Caco-2 (cell line): ENCODE results near the gene CUL3. TPM values are rescaled to one million over a fixed set of nuclear protein-coding genes. Genes with fewer than 3 reads are reported as not detected.

Experiments
- BruUV-seq: library from RNA; stranded (reverse); fragments of 400-500 nt; replicated peaks from 2 replicates; lab custom pipeline; 2021; lab: Mats Ljungman, UMichigan
- CTCF ChIA-PET: fragments of 300-600 bp; sonication (Branson Sonifier 250); formaldehyde crosslinking; loops from one replicate; lab custom pipeline; 2022; ENCODE audit warnings: antibody characterized with exemption; lab: Charles Lee
- POLR2A ChIA-PET: fragments of 300-600 bp; sonication (Branson Sonifier 250); formaldehyde crosslinking; loops from one replicate; lab custom pipeline; 2022; ENCODE audit warnings: antibody characterized with exemption; lab: Charles Lee
- DNase-seq, 2 experiments: peaks; one replicate each; pipeline versions ENCODE4 v3.0.0 to v3.0.0-alpha.2; 2020 to 2022
- H3K27me3 ChIP-seq: replicated peaks from 2 replicates; pipeline ENCODE4 v1.6.0; 2011; ENCODE audit warnings: low read length; ENCODE audit not compliant: control insufficient read depth, insufficient read depth
- H3K36me3 ChIP-seq: 2 replicates; pipeline ENCODE4 v1.5.1; 2011; ENCODE audit warnings: low read length; ENCODE audit not compliant: control insufficient read depth, insufficient read depth
- H3K4me1 ChIP-seq: fragments of 250-450 bp; sonication (Bioruptor Pico); 2 replicates; pipeline ENCODE4 v1.5.1; 2020; ENCODE audit warnings: mild to moderate bottlenecking
- H3K4me3 ChIP-seq: 2 replicates; pipeline ENCODE4 v1.5.1; 2011; ENCODE audit warnings: low read depth, mild to moderate bottlenecking, control low read depth, low read length
- H3K9me3 ChIP-seq: fragments of 250-450 bp; sonication (Bioruptor Pico); 2 replicates; pipeline ENCODE4 v1.5.1; 2020; ENCODE audit warnings: mild to moderate bottlenecking, moderate library complexity
- H3K27ac Mint-ChIP-seq: one replicate; pipeline ENCODE4 v1.8.0; 2022; ENCODE audit warnings: mixed read lengths; ENCODE audit not compliant: unreplicated experiment
- H3K27me3 Mint-ChIP-seq: one replicate; pipeline ENCODE4 v1.8.0; 2022; ENCODE audit warnings: mixed read lengths; ENCODE audit not compliant: insufficient read depth, unreplicated experiment
- H3K36me3 Mint-ChIP-seq: one replicate; pipeline ENCODE4 v1.8.0; 2022; ENCODE audit warnings: mild to moderate bottlenecking, mixed read lengths; ENCODE audit not compliant: insufficient read depth, unreplicated experiment
- H3K4me1 Mint-ChIP-seq: one replicate; pipeline ENCODE4 v1.8.0; 2022; ENCODE audit warnings: low read depth, mixed read lengths; ENCODE audit not compliant: unreplicated experiment
- H3K4me3 Mint-ChIP-seq: one replicate; pipeline ENCODE4 v1.8.0; 2022; ENCODE audit warnings: mild to moderate bottlenecking, moderate library complexity, mixed read lengths; ENCODE audit not compliant: unreplicated experiment
- H3K9me3 Mint-ChIP-seq: one replicate; pipeline ENCODE4 v1.8.0; 2022; ENCODE audit warnings: mixed read lengths; ENCODE audit not compliant: unreplicated experiment
- intact Hi-C: fragments of 100-400 bp; cut with micrococcal nuclease; formaldehyde crosslinking; loops from one replicate; pipeline ENCODE4 v1.10.0; 2022; ENCODE audit not compliant: unreplicated experiment
- total RNA-seq: library from RNA; stranded (reverse); gene quantifications from 2 replicates; pipeline ENCODE4 v1.2.3, GENCODE V29; 2022
- TF ChIP-seq, protein P1 (sequence below), 2 experiments: fragments of 200-600 bp in 1 of 2; IDR thresholded peaks; 1 replicate in 1 of 2; 2 replicates in 1 of 2; pipeline versions ENCODE4 v1.5.1 to v1.8.0; 2011 to 2022; ENCODE audit warnings: antibody characterized with exemption in 1 of 2, control low read depth in 1 of 2, inconsistent platforms in 1 of 2, low read depth in 1 of 2, low read length in 1 of 2, mild to moderate bottlenecking in 1 of 2, moderate library complexity in 1 of 2; ENCODE audit not compliant: insufficient read depth in 1 of 2, severe bottlenecking in 1 of 2, unreplicated experiment in 1 of 2

The CUL3 gene
- total RNA-seq, 1 experiment from 2014 or later = 66.3 TPM

DNA sequence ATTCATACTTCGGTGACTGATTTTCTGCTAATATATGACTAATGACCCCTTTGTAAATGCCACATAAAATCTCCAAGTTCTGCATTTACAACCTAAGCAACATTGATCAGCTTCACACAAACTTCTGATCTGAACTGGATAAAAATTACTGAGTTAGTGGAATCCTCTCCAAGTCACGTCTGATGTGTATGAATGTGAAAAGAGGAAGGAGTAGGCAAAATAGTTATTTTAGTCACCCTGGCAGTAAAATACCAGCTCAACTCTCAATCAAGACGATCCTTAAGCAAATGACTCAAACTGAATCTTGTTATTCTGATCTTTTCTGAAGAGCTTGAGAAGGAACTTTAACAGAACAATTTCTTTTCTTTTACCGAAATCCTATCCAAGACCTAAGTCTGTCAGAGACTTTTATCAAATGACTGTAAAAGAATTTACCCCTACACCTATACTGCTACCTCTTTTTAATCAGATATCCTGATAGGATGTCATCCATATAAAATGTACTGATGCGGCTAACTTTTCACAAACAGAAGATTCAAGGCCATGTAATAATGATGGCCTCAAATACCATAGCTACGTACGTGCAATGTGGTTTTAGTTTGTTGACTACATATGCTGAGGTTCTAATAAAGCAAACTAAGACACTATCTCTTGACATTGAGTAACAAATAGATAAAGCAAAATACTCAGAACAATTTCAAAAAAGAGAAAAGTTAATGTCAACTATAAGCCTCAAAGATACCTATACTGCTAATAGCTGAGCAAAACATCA, 23.7 kb downstream of the CUL3 start:
- peaks cover 6% of the 10 kb centered on the region for H3K4me1 Mint-ChIP-seq
- no peaks in the 10 kb centered on the region for H3K9me3 Mint-ChIP-seq
- POLR2A ChIA-PET = no interaction called here
- H3K4me3 Mint-ChIP-seq = no peak overlapping the region
- BruUV-seq = no TSS peak
- DNase-seq = no peak
- CTCF ChIA-PET = no interaction called here
- peaks cover 17% of the 10 kb centered on the region for H3K36me3 Mint-ChIP-seq
- H3K4me1 ChIP-seq = no peaks in the 10 kb centered on the region
- TF ChIP-seq, protein P1, sequence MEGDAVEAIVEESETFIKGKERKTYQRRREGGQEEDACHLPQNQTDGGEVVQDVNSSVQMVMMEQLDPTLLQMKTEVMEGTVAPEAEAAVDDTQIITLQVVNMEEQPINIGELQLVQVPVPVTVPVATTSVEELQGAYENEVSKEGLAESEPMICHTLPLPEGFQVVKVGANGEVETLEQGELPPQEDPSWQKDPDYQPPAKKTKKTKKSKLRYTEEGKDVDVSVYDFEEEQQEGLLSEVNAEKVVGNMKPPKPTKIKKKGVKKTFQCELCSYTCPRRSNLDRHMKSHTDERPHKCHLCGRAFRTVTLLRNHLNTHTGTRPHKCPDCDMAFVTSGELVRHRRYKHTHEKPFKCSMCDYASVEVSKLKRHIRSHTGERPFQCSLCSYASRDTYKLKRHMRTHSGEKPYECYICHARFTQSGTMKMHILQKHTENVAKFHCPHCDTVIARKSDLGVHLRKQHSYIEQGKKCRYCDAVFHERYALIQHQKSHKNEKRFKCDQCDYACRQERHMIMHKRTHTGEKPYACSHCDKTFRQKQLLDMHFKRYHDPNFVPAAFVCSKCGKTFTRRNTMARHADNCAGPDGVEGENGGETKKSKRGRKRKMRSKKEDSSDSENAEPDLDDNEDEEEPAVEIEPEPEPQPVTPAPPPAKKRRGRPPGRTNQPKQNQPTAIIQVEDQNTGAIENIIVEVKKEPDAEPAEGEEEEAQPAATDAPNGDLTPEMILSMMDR (IDR thresholded peaks at IDR 0.05; ENCODE audit: insufficient read depth in 1 of 2, low read depth in 1 of 2, low read length in 1 of 2, severe bottlenecking in 1 of 2, unreplicated experiment in 1 of 2) = no peak
- no peaks in the 10 kb centered on the region for H3K27me3 Mint-ChIP-seq
- no peaks in the 10 kb centered on the region for H3K9me3 ChIP-seq
- intact Hi-C loops = no loop called here
- H3K36me3 ChIP-seq = no peaks in the 10 kb centered on the region
- H3K27me3 ChIP-seq = no peaks in the 10 kb centered on the region
- no peak overlapping the region for H3K27ac Mint-ChIP-seq
- no peak overlapping the region for H3K4me3 ChIP-seq

DNA sequence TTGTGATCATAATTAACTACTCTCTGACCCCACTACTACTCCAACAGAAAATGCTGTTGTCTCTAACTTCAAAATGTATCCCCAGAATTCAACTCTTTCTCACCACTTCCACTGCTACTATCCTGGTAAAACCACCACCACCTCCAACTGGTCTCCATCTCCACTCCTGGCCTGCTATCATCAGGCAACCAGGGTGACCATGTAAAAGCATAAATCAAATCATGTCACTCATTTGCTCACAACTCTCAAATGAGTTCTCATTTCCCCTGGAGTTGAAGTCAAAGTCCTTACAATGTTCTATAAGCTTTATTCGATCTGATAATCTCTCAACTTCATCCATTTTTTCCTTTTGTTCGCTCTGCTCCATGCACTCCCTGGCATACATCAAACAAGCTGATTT, 24.6 kb downstream of the CUL3 start:
- Histone ChIP-seq H3K4me1 (no peaks in the 10 kb centered on the region), H3K4me3 (no peak overlapping the region), H3K36me3 (no peaks in the 10 kb centered on the region), H3K9me3 (no peaks in the 10 kb centered on the region), H3K27me3 (no peaks in the 10 kb centered on the region)
- no peaks in the 10 kb centered on the region for H3K27me3 Mint-ChIP-seq
- H3K9me3 Mint-ChIP-seq = no peaks in the 10 kb centered on the region
- no peak for DNase-seq
- H3K36me3 Mint-ChIP-seq = peaks cover 11% of the 10 kb centered on the region
- TF ChIP-seq, protein P1 (IDR thresholded peaks at IDR 0.05; ENCODE audit: insufficient read depth in 1 of 2, low read depth in 1 of 2, low read length in 1 of 2, severe bottlenecking in 1 of 2, unreplicated experiment in 1 of 2) = no peak
- no TSS peak for BruUV-seq
- H3K27ac Mint-ChIP-seq = no peak overlapping the region
- intact Hi-C loops = no loop called here
- POLR2A ChIA-PET = no interaction called here
- H3K4me3 Mint-ChIP-seq = no peak overlapping the region
- peaks cover 3% of the 10 kb centered on the region for H3K4me1 Mint-ChIP-seq
- CTCF ChIA-PET = no interaction called here

DNA sequence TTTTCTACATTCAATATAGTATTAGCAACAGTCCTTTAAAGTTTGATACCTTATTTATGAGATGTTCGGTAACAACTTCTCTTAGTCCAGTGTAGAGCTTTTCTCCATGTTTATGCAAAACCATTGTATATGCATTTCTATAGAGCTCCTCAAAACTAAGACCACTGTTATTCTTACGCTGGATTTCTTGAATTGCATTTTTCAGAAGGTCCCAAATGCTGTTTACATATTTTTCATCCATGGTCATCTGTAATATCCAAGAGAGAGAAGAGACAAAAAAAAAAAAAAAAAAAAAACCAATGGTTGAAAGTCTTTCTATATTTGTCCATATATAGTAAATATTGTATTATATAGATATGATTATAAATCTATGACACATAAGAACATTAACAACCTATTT, 27.6 kb downstream of the CUL3 start:
- TF ChIP-seq, protein P1 (IDR thresholded peaks at IDR 0.05; ENCODE audit: insufficient read depth in 1 of 2, low read depth in 1 of 2, low read length in 1 of 2, severe bottlenecking in 1 of 2, unreplicated experiment in 1 of 2) = no peak
- Mint-ChIP-seq H3K4me1 (no peaks in the 10 kb centered on the region), H3K4me3 (no peak overlapping the region), H3K36me3 (peaks cover 8% of the 10 kb centered on the region), H3K9me3 (no peaks in the 10 kb centered on the region), H3K27ac (no peak overlapping the region), H3K27me3 (no peaks in the 10 kb centered on the region)
- Histone ChIP-seq H3K36me3 (no peaks in the 10 kb centered on the region), H3K4me3 (no peak overlapping the region), H3K27me3 (no peaks in the 10 kb centered on the region), H3K9me3 (no peaks in the 10 kb centered on the region), H3K4me1 (no peaks in the 10 kb centered on the region)
- BruUV-seq = no TSS peak
- ChIA-PET CTCF (no interaction called here), POLR2A (no interaction called here)
- intact Hi-C loops = no loop called here
- DNase-seq = no peak
